GM21367 (cell line): ENCODE measurements around the gene PHOSPHO2.
"Not testable (repeated sequence)": the region's sequence is repeated elsewhere in the genome, so short reads cannot be mapped to it uniquely, and the experiment has no call there.

Source experiments
- ATAC-seq: cut with Tn5 transposase; IDR thresholded peaks from one replicate; pipeline ENCODE4 v1.9.1; 2021; ENCODE audit not compliant: unreplicated experiment

PHOSPHO2 gene

GRCh38 chr2:169683425-169684134, 10.7 kb upstream of the PHOSPHO2 start:
- no peak for ATAC-seq

- ATAC-seq, result no peak
These were observed 10.1 kb upstream of the PHOSPHO2 start for GRCh38 chr2:169684135-169684565.

GRCh38 chr2:169684712-169685111, 9.6 kb upstream of the PHOSPHO2 start:
- ATAC-seq, result not testable (repeated sequence)

GRCh38 chr2:169686825-169687224, 7.4 kb upstream of the PHOSPHO2 start:
- not testable (repeated sequence) for ATAC-seq

- ATAC-seq, result not testable (repeated sequence)
These were observed 6.3 kb upstream of the PHOSPHO2 start for GRCh38 chr2:169687943-169688342.

- ATAC-seq, result no peak
These were observed 3.3 kb upstream of the PHOSPHO2 start for GRCh38 chr2:169690958-169691357.

- no peak for ATAC-seq
These were observed 1.6 kb upstream of the PHOSPHO2 start for GRCh38 chr2:169692718-169693117.

- ATAC-seq, result no peak
These were observed 909 bp upstream of the PHOSPHO2 start for GRCh38 chr2:169693360-169693759.

- ATAC-seq, result no peak
These were observed 608 bp downstream of the PHOSPHO2 start for GRCh38 chr2:169694894-169695260.

- no peak for ATAC-seq
These were observed 2.1 kb downstream of the PHOSPHO2 start for GRCh38 chr2:169696381-169696780.

GRCh38 chr2:169699173-169699572, 4.9 kb downstream of the PHOSPHO2 start:
- ATAC-seq, result not testable (repeated sequence)

- no peak for ATAC-seq
These were observed 8.7 kb downstream of the PHOSPHO2 start for GRCh38 chr2:169702996-169703395.

- no peak for ATAC-seq
These were observed 10.0 kb downstream of the PHOSPHO2 start for GRCh38 chr2:169704160-169704708.

- no peak for ATAC-seq
These were observed 11.7 kb downstream of the PHOSPHO2 start for GRCh38 chr2:169705927-169706326.

GRCh38 chr2:169707626-169708025, 13.4 kb downstream of the PHOSPHO2 start:
- ATAC-seq, result no peak

- no peak for ATAC-seq
These were observed 15.1 kb downstream of the PHOSPHO2 start for GRCh38 chr2:169709331-169709730.

- no peak for ATAC-seq
These were observed 15.7 kb downstream of the PHOSPHO2 start for GRCh38 chr2:169709981-169710380.

GRCh38 chr2:169711751-169712509, 17.7 kb downstream of the PHOSPHO2 start:
- no peak for ATAC-seq

GRCh38 chr2:169712791-169713227, 18.5 kb downstream of the PHOSPHO2 start:
- no peak for ATAC-seq

- no peak for ATAC-seq
These were observed 19.1 kb downstream of the PHOSPHO2 start for GRCh38 chr2:169713331-169713730.

GRCh38 chr2:169714699-169715098, 20.4 kb downstream of the PHOSPHO2 start:
- ATAC-seq, result no peak
